ENCODE results near the gene EPC2. TPM values are rescaled to one million over a fixed set of nuclear protein-coding genes. Genes with fewer than 3 reads are reported as not detected.

Gene EPC2
- total RNA-seq, 1 experiment from 2014 or later = 19.6 TPM

DNA sequence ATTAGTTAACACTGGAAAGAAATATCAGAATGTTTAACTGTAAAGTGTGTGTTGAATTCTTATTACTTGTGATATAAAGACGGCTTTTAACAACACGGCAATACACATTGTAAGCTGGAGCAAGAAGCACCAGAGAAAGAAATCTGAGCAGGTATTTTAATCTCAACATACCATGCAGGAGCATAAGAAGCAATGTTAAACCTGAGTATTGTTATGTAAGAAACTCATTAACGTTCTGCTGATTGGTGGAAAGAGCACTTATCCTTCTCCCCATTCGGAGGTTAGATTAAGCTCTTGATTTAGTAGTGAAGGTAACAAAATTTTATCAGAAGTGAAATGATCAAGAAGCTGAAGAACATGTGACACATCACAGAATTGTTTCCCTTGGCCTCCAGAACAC is 107.4 kb downstream of the EPC2 start (continued):
- TF ChIP-seq ELF1 (IDR thresholded peaks at IDR 0.05; ENCODE audit: borderline replicate concordance, low read depth) = no peak
- TF ChIP-seq POLR2AphosphoS5 (IDR thresholded peaks at IDR 0.05; ENCODE audit: low read depth, low read length) = no peak

DNA sequence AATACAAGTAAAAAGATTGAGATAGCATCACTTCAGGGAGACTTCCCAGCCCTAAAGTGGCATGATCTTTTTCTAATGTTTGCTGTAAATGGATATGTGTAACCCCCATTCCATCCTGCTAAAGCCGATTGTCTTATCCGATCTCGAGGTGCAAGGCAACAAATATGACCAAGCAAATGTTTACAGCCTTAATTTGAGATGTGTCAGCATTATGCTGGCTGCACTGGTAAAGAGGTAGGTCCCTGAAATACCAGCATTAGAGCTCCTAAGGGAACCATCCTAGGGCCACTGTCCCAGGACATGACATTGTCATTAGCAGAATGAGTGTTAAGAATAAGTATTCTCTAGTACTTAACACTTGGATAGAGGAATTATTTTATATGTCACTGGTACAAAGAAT is 108.4 kb downstream of the EPC2 start:
- no TSS peak for BruUV-seq (replicated peaks)
- H3K4me1 ChIP-seq (ENCODE audit: control insufficient read depth in 1 of 2, insufficient read depth in 2 of 2, low read length in 2 of 2) = no peaks in the 10 kb centered on the region
- H3K9ac ChIP-seq (ENCODE audit: low read length) = no peak overlapping the region
- no peak overlapping the region for H3K4me2 ChIP-seq (ENCODE audit: low read length)
- H3K9me2 ChIP-seq (ENCODE audit: insufficient read depth) = no peaks in the 10 kb centered on the region
- no peaks in the 10 kb centered on the region for H3K79me2 ChIP-seq (ENCODE audit: insufficient read depth, low read length)
- no peaks in the 10 kb centered on the region for H3K9me3 ChIP-seq (ENCODE audit: control insufficient read depth in 1 of 2, insufficient read depth in 1 of 2, low read depth in 1 of 2, low read length in 2 of 2)
- H3K27ac ChIP-seq (ENCODE audit: low read depth, low read length) = no peak overlapping the region
- POLR2A ChIA-PET = interaction anchor here (1.1 kb wide), 1 partner anchor 10 kb away, joined by 3 read pairs; no protein-coding TSS in a partner anchor
- H4K20me1 ChIP-seq (ENCODE audit: insufficient read depth) = no peaks in the 10 kb centered on the region
- ATAC-seq (no peak), DNase-seq (ENCODE audit: low read depth, low spot score) (no peak)
- CTCF ChIA-PET = no interaction called here
- H3K36me3 ChIP-seq (ENCODE audit: control insufficient read depth in 1 of 2, insufficient read depth in 2 of 2, low read length in 2 of 2) = no peaks in the 10 kb centered on the region
- RAD21 ChIA-PET (ENCODE audit: low non-redundant PET in 1 of 2, low total read pairs in 2 of 2, uncharacterized antibody in 2 of 2, unreplicated experiment in 2 of 2) = no interaction called here
- intact Hi-C loops (cut with micrococcal nuclease) = no loop called here
- no peak for TF ChIP-seq CEBPB (IDR thresholded peaks at IDR 0.05; ENCODE audit: low read depth)
- TF ChIP-seq, protein P1, sequence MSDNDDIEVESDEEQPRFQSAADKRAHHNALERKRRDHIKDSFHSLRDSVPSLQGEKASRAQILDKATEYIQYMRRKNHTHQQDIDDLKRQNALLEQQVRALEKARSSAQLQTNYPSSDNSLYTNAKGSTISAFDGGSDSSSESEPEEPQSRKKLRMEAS (IDR thresholded peaks at IDR 0.05) = no peak
- TF ChIP-seq JUND (IDR thresholded peaks at IDR 0.05) = no peak
- no peaks in the 10 kb centered on the region for H3K27me3 ChIP-seq (ENCODE audit: insufficient read depth, low read length)
- no peak overlapping the region for H3K4me3 ChIP-seq (replicated peaks in 1 of 2; ENCODE audit: low read depth in 1 of 2, low read length in 2 of 2)
- no peak overlapping the region for H2AFZ ChIP-seq (ENCODE audit: low read depth, low read length, poor library complexity, severe bottlenecking)

DNA sequence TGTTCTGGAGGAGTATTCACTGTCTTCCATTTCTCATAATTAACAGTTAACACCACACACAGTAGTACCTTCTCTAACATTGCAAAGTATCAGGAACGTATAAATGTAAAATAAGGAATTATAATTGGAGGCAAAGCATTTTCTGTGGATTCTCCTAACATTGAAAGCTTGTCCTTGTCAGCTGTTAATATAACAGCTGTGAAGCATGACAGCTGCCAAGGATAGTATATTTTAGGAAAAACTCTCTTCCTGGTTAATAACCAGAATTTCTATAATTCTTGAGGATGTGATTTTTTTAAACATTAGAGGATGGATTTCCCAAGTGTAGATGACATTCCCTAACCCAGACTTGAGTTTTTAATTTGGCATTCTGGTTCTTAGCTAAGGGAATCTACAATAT is 110.3 kb downstream of the EPC2 start:
- no peak overlapping the region for H3K27ac ChIP-seq (ENCODE audit: low read depth, low read length)
- no peaks in the 10 kb centered on the region for H3K9me3 ChIP-seq (ENCODE audit: control insufficient read depth in 1 of 2, insufficient read depth in 1 of 2, low read depth in 1 of 2, low read length in 2 of 2)
- POLR2A ChIA-PET = no interaction called here
- H2AFZ ChIP-seq (ENCODE audit: low read depth, low read length, poor library complexity, severe bottlenecking) = no peak overlapping the region
- no peak overlapping the region for H3K4me2 ChIP-seq (ENCODE audit: low read length)
- H3K4me3 ChIP-seq (replicated peaks in 1 of 2; ENCODE audit: low read depth in 1 of 2, low read length in 2 of 2) = no peak overlapping the region
- intact Hi-C loops (cut with micrococcal nuclease) = no loop called here
- no peaks in the 10 kb centered on the region for H3K79me2 ChIP-seq (ENCODE audit: insufficient read depth, low read length)
- no TSS peak for BruUV-seq (replicated peaks)
- H3K9ac ChIP-seq (ENCODE audit: low read length) = no peak overlapping the region
- ATAC-seq (no peak), DNase-seq (ENCODE audit: low read depth, low spot score) (no peak)
- no peaks in the 10 kb centered on the region for H4K20me1 ChIP-seq (ENCODE audit: insufficient read depth)
- no peaks in the 10 kb centered on the region for H3K9me2 ChIP-seq (ENCODE audit: insufficient read depth)
- TF ChIP-seq, protein P2, sequence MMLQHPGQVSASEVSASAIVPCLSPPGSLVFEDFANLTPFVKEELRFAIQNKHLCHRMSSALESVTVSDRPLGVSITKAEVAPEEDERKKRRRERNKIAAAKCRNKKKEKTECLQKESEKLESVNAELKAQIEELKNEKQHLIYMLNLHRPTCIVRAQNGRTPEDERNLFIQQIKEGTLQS (IDR thresholded peaks at IDR 0.05) = no peak
- TF ChIP-seq EZH2phosphoT487 (IDR thresholded peaks at IDR 0.05; ENCODE audit: borderline replicate concordance) (no peak), YY1 (IDR thresholded peaks at IDR 0.05; ENCODE audit: extremely low read depth, insufficient replicate concordance, low read depth, low read length) (no peak)
- TF ChIP-seq, protein P3, sequence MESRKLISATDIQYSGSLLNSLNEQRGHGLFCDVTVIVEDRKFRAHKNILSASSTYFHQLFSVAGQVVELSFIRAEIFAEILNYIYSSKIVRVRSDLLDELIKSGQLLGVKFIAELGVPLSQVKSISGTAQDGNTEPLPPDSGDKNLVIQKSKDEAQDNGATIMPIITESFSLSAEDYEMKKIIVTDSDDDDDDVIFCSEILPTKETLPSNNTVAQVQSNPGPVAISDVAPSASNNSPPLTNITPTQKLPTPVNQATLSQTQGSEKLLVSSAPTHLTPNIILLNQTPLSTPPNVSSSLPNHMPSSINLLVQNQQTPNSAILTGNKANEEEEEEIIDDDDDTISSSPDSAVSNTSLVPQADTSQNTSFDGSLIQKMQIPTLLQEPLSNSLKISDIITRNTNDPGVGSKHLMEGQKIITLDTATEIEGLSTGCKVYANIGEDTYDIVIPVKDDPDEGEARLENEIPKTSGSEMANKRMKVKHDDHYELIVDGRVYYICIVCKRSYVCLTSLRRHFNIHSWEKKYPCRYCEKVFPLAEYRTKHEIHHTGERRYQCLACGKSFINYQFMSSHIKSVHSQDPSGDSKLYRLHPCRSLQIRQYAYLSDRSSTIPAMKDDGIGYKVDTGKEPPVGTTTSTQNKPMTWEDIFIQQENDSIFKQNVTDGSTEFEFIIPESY (IDR thresholded peaks at IDR 0.05; ENCODE audit: extremely low read depth, insufficient replicate concordance, low read length) = no peak
- CTCF ChIA-PET = no interaction called here
- RAD21 ChIA-PET (ENCODE audit: low non-redundant PET in 1 of 2, low total read pairs in 2 of 2, uncharacterized antibody in 2 of 2, unreplicated experiment in 2 of 2) = no interaction called here
- H3K4me1 ChIP-seq (ENCODE audit: control insufficient read depth in 1 of 2, insufficient read depth in 2 of 2, low read length in 2 of 2) = no peaks in the 10 kb centered on the region
- H3K36me3 ChIP-seq (ENCODE audit: control insufficient read depth in 1 of 2, insufficient read depth in 2 of 2, low read length in 2 of 2) = no peaks in the 10 kb centered on the region
- no peaks in the 10 kb centered on the region for H3K27me3 ChIP-seq (ENCODE audit: insufficient read depth, low read length)

Data from HCT116 (cell line).